PC-3 (cell line): Measurements from ENCODE around the gene MYH10. TPM values are rescaled to one million over a fixed set of nuclear protein-coding genes. Genes with fewer than 3 reads are reported as not detected.

Experiments used
- ATAC-seq: fragments of 200-7000 bp; cut with Tn5 transposase; 2 replicates; pipeline ENCODE4 v1.9.1; 2020; ENCODE audit warnings: mild to moderate bottlenecking, moderate library complexity
- BruUV-seq: library from RNA; stranded (reverse); fragments of 400-500 nt; replicated peaks from 2 replicates; lab custom pipeline; 2021; lab: Mats Ljungman, UMichigan
- CTCF ChIA-PET: fragments of 300-600 bp; sonication (Branson Sonifier 250); formaldehyde crosslinking; loops from one replicate; lab custom pipeline; 2022; ENCODE audit warnings: antibody characterized with exemption; lab: Charles Lee
- POLR2A ChIA-PET: fragments of 300-600 bp; sonication (Branson Sonifier 250); formaldehyde crosslinking; loops from one replicate; lab custom pipeline; 2022; ENCODE audit warnings: antibody characterized with exemption; ENCODE audit not compliant: unreplicated experiment; lab: Charles Lee
- DNase-seq: peaks from one replicate; pipeline ENCODE4 v3.0.0-alpha.2; 2015
- H2AFZ ChIP-seq: fragments of 300-600 bp; sonication (generic); 2 replicates; pipeline ENCODE4 v1.6.0; 2016; ENCODE audit warnings: antibody characterized with exemption, low read length
- H3F3A ChIP-seq: fragments of 300-600 bp; sonication (generic); one replicate; pipeline ENCODE4 v1.6.0; 2017; ENCODE audit warnings: antibody characterized with exemption, low read length, control low read depth, mild to moderate bottlenecking; ENCODE audit not compliant: unreplicated experiment
- H3K27ac ChIP-seq: fragments of 300-600 bp; sonication (generic); 2 replicates; pipeline ENCODE4 v1.5.1; 2016; ENCODE audit warnings: mild to moderate bottlenecking, low read length
- H3K27me3 ChIP-seq: fragments of 300-600 bp; sonication (generic); 2 replicates; pipeline ENCODE4 v1.6.1; 2016; ENCODE audit warnings: low read length, mixed read lengths
- H3K36me3 ChIP-seq: fragments of 300-600 bp; sonication (generic); 2 replicates; pipeline ENCODE4 v1.6.1; 2016; ENCODE audit warnings: low read depth, mixed run types, low read length, mixed read lengths
- H3K4me1 ChIP-seq: fragments of 300-600 bp; sonication (generic); 2 replicates; pipeline ENCODE4 v1.5.1; 2016; ENCODE audit warnings: low read length; ENCODE audit not compliant: insufficient read depth
- H3K4me2 ChIP-seq: fragments of 300-600 bp; sonication (generic); 2 replicates; pipeline ENCODE4 v1.6.0; 2016; ENCODE audit warnings: low read length
- H3K4me3 ChIP-seq: fragments of 300-600 bp; sonication (generic); 2 replicates; pipeline ENCODE4 v1.5.1; 2016; ENCODE audit warnings: mild to moderate bottlenecking, low read length, mixed read lengths
- H3K79me2 ChIP-seq: fragments of 300-600 bp; sonication (generic); 2 replicates; pipeline ENCODE4 v1.6.1; 2017; ENCODE audit warnings: low read length, mixed read lengths
- H3K9ac ChIP-seq: fragments of 300-600 bp; sonication (generic); 2 replicates; pipeline ENCODE4 v1.6.0; 2016; ENCODE audit warnings: mild to moderate bottlenecking, low read length
- H3K9me2 ChIP-seq: fragments of 300-600 bp; sonication (generic); replicated peaks from 2 replicates; pipeline ENCODE4 v1.6.1; 2016; ENCODE audit warnings: mixed run types, low read length, mixed read lengths
- H3K9me3 ChIP-seq: fragments of 300-600 bp; sonication (generic); 2 replicates; pipeline ENCODE4 v1.6.1; 2016; ENCODE audit warnings: low read length, mixed read lengths
- H4K20me1 ChIP-seq: fragments of 300-600 bp; sonication (generic); 2 replicates; pipeline ENCODE4 v1.6.1; 2016; ENCODE audit warnings: low read length, mixed read lengths
- CTCF ChIP-seq: fragments of 300-600 bp; sonication (generic); conservative IDR thresholded peaks from 2 replicates; pipeline ENCODE4 v1.5.1; 2017; ENCODE audit warnings: antibody characterized with exemption, low read depth, mild to moderate bottlenecking, low read length
- EZH2 ChIP-seq: fragments of 300-600 bp; sonication (generic); IDR thresholded peaks from one replicate; pipeline ENCODE4 v1.6.1; 2017; ENCODE audit warnings: antibody characterized with exemption, mild to moderate bottlenecking, low read length; ENCODE audit not compliant: unreplicated experiment
- EZH2phosphoT487 ChIP-seq: fragments of 300-600 bp; sonication (generic); IDR thresholded peaks from 2 replicates; pipeline ENCODE4 v1.6.1; 2018; ENCODE audit warnings: mild to moderate bottlenecking, antibody characterized with exemption, low read length, borderline replicate concordance
- intact Hi-C: fragments of 100-400 bp; cut with micrococcal nuclease; formaldehyde crosslinking; loops from 2 replicates; pipeline ENCODE4 v1.9.0; 2023
- total RNA-seq: library from RNA; depleted of rRNA; stranded (reverse); fragments of >200 nt; gene quantifications from 2 replicates; pipeline ENCODE4 v1.2.3, GENCODE V29; 2014

The MYH10 gene
- total RNA-seq, 1 experiment from 2014 or later: 44.6 TPM

- Histone ChIP-seq H3K4me3 (no peak overlapping the region), H3K36me3 (no peaks in the 10 kb centered on the region), H3K27me3 (no peaks in the 10 kb centered on the region), H3F3A (no peaks in the 10 kb centered on the region), H3K9me2 (no peaks in the 10 kb centered on the region), H3K79me2 (no peaks in the 10 kb centered on the region), H3K9me3 (no peaks in the 10 kb centered on the region), H3K4me1 (peaks cover 4% of the 10 kb centered on the region; the same call in 1 of the 2 replicates), H4K20me1 (0 out of 2 replicates have a peak, but pooled peaks cover 5% of the 10 kb centered on the region), H3K27ac (no peak overlapping the region), H3K9ac (no peak overlapping the region), H2AFZ (no peak overlapping the region), H3K4me2 (no peak overlapping the region)
- CTCF ChIA-PET: no interaction called here
- TF ChIP-seq CTCF: no peak
- no peak for TF ChIP-seq EZH2phosphoT487
- no peak for TF ChIP-seq EZH2
- POLR2A ChIA-PET: no interaction called here
- intact Hi-C loops: no loop called here
- no peak for ATAC-seq
- DNase-seq: no peak
- no TSS peak for BruUV-seq
Measured at GRCh38 chr17:8611619-8612298, 18.8 kb downstream of the MYH10 start.

GRCh38 chr17:8611137-8611536 is 19.4 kb downstream of the MYH10 start:
- ChIA-PET CTCF (no interaction called here), POLR2A (no interaction called here)
- Histone ChIP-seq H3K4me3 (no peak overlapping the region), H3K36me3 (no peaks in the 10 kb centered on the region), H4K20me1 (0 out of 2 replicates have a peak, but pooled peaks cover 5% of the 10 kb centered on the region), H2AFZ (no peak overlapping the region), H3K27me3 (no peaks in the 10 kb centered on the region), H3K4me1 (peaks cover 4% of the 10 kb centered on the region; the same call in 1 of the 2 replicates), H3K9me2 (no peaks in the 10 kb centered on the region), H3F3A (no peaks in the 10 kb centered on the region), H3K4me2 (no peak overlapping the region), H3K27ac (no peak overlapping the region), H3K9me3 (no peaks in the 10 kb centered on the region), H3K79me2 (no peaks in the 10 kb centered on the region), H3K9ac (no peak overlapping the region)
- intact Hi-C loops: no loop called here
- BruUV-seq: no TSS peak
- ATAC-seq (no peak), DNase-seq (no peak)
- TF ChIP-seq CTCF (no peak), EZH2phosphoT487 (no peak), EZH2 (no peak)

- H3K36me3 ChIP-seq: no peaks in the 10 kb centered on the region
- CTCF ChIA-PET: no interaction called here
- no peaks in the 10 kb centered on the region for H3K79me2 ChIP-seq
- no TSS peak for BruUV-seq
- H3K27ac ChIP-seq: no peak overlapping the region
- H3K4me2 ChIP-seq: no peak overlapping the region
- H3F3A ChIP-seq: no peaks in the 10 kb centered on the region
- no peaks in the 10 kb centered on the region for H3K9me2 ChIP-seq
- H2AFZ ChIP-seq: no peak overlapping the region
- ATAC-seq: no peak
- TF ChIP-seq EZH2phosphoT487 (no peak), EZH2 (no peak), CTCF (no peak)
- H3K9ac ChIP-seq: no peak overlapping the region
- intact Hi-C loops: no loop called here
- 0 out of 2 replicates have a peak, but pooled peaks cover 5% of the 10 kb centered on the region for H4K20me1 ChIP-seq
- no peak for DNase-seq
- no peaks in the 10 kb centered on the region for H3K27me3 ChIP-seq
- H3K4me3 ChIP-seq: no peak overlapping the region
- POLR2A ChIA-PET: no interaction called here
- no peaks in the 10 kb centered on the region for H3K9me3 ChIP-seq
- H3K4me1 ChIP-seq: peaks cover 4% of the 10 kb centered on the region; the same call in 1 of the 2 replicates
Measured at GRCh38 chr17:8610558-8610957, 20.0 kb downstream of the MYH10 start.
